ENCODE data around the gene SAMD14. TPM values are rescaled to one million over a fixed set of nuclear protein-coding genes. Genes with fewer than 3 reads are reported as not detected.

Gene SAMD14
- total and polyA plus RNA-seq, 2 of the 4 experiments (the other 2 are of a cell fraction) = 1.4 to 6.2 TPM

DNA sequence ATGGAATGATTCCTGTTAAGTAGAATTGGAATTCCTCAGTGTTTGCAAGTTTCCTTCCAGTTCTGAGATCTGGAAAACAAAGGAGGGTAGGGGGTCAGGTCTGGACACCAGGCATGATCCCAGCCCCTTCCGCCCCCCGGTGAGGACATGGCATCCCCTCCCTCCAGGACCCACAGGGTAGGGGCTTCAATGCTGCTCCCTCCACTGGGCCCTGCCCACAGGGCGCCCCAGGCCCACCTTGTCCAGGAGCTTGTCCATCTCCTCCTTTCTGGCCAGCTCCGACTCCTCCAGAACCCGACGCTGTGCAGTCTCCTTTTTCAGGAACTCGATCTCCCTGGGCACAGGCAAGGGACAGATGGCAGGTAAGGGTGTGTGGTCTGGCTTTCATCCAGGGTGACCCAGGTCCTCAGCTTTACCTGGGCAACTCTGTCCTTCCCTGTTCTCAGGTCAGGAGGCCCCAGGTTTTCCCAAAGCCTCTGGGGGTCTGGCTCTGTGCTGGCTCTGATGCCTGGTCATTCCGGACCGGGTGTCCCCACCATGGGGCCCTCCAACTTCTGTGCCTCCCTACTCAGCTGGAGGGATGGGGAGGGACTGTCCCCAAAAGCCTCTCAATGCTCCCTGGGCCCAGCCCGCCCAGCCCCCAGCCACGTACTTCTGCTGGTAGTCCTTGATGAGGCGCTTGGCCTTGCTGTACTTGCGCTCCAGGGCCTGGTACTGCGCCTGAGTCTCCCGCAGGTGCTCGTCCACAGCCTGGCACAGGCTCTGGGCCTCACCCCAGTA is 5.5 kb upstream of the SAMD14 start:
- no TSS peak for BruUV-seq (replicated peaks)

More for the DNA sequence above, 5.5 kb upstream of the SAMD14 start:
- H3K9me3 ChIP-seq (ENCODE audit: control insufficient read depth, insufficient read depth, low read length) = no peaks in the 10 kb centered on the region
- ChIA-PET CTCF (no interaction called here), POLR2A (ENCODE audit: unreplicated experiment) (interaction anchor here (0.6 kb wide), 1 partner anchor 277 kb away, joined by 4 read pairs; no protein-coding TSS in a partner anchor)
- peaks cover 30 to 68% of the 10 kb centered on the region in 2 experiments for H3K79me1 ChIP-seq (ENCODE audit: low read depth in 1 of 2, low read length in 2 of 2)
- TF ChIP-seq NFE2L2 (IDR thresholded peaks at IDR 0.05; ENCODE audit: low read depth, low read length) = no peak
- no peak for TF ChIP-seq MXI1 (IDR thresholded peaks at IDR 0.05; ENCODE audit: borderline replicate concordance, low read depth, low read length)
- TF ChIP-seq RAD21 (IDR thresholded peaks at IDR 0.05; ENCODE audit: low read length) = no peak
- intact Hi-C loops (cut with micrococcal nuclease) (no loop called here), dilution Hi-C loops (cut with HindIII; ENCODE audit: low sequenced_read_pairs, unreplicated experiment) (no loop called here), in situ Hi-C loops (cut with MboI; ENCODE audit: low sequenced_read_pairs) (no loop called here)
- H2BK15ac ChIP-seq (ENCODE audit: low read depth, low read length) = no peak overlapping the region
- H3K4me3 ChIP-seq (ENCODE audit: insufficient read depth, low read depth, low read length) = no peak overlapping the region
- ATAC-seq (ENCODE audit: low read depth) = no peak
- H3K27ac ChIP-seq (ENCODE audit: insufficient read depth, low read length) = no peak overlapping the region
- H2BK20ac ChIP-seq (ENCODE audit: low read depth, low read length) = no peak overlapping the region
- DNase-seq = no peak
- H3K18ac ChIP-seq (ENCODE audit: low read depth, low read length) = no peak overlapping the region
- peaks cover 6% of the 10 kb centered on the region for H3K9me1 ChIP-seq (ENCODE audit: insufficient read depth, low read length)
- H3K27me3 ChIP-seq (ENCODE audit: control insufficient read depth, insufficient read depth, low read length) = no peaks in the 10 kb centered on the region
- no peak overlapping the region for H3K56ac ChIP-seq (ENCODE audit: extremely low read depth, insufficient read depth, low read length)
- H2AK5ac ChIP-seq (ENCODE audit: low read depth, low read length) = no peak overlapping the region
- H4K8ac ChIP-seq (ENCODE audit: low read depth in 2 of 2, low read length in 2 of 2) = no peak overlapping the region
- WGBS, 2 experiments (ENCODE audit: extremely low coverage in 2 of 2, insufficient read length in 1 of 2) = 87% methylated on average over 7 of the region's 16 CpGs; no CpG with 5 or more reads in 1 of the 2 experiments
- H2BK120ac ChIP-seq (ENCODE audit: low read depth, low read length) = no peak overlapping the region
- H4K20me1 ChIP-seq (ENCODE audit: insufficient read depth, low read length) = peaks cover 49% of the 10 kb centered on the region
- no peak overlapping the region for H3K4me2 ChIP-seq (ENCODE audit: low read depth, low read length)
- no peak overlapping the region for H4K5ac ChIP-seq (ENCODE audit: low read depth, low read length)
- no peak overlapping the region for H3K9ac ChIP-seq (ENCODE audit: low read depth, low read length)
- H3K23ac ChIP-seq (ENCODE audit: low read depth, low read length) = no peak overlapping the region
- peaks cover 16% of the 10 kb centered on the region for H3K4me1 ChIP-seq (ENCODE audit: control insufficient read depth, insufficient read depth, low read length)
- H2AK9ac ChIP-seq (replicated peaks; ENCODE audit: low read depth, low read length, poor library complexity) = peak overlapping the region; percentile 19
- no peak overlapping the region for H3K4ac ChIP-seq (ENCODE audit: low read depth, low read length)
- H3K36me3 ChIP-seq (ENCODE audit: control insufficient read depth, insufficient read depth, low read length) = peaks cover 60% of the 10 kb centered on the region
- H3K14ac ChIP-seq (replicated peaks; ENCODE audit: low read depth, low read length) = no peak overlapping the region
- no peak overlapping the region for H2AFZ ChIP-seq (replicated peaks; ENCODE audit: low read length, poor library complexity)
- H4K91ac ChIP-seq (ENCODE audit: insufficient read depth, low read depth, low read length) = no peak overlapping the region
- H2BK5ac ChIP-seq (ENCODE audit: low read depth, low read length, poor library complexity, severe bottlenecking) = no peak overlapping the region
